Stimulated activated memory B cell treated with anti-CD40 and anti-IgM and Interleukin-4, amounts not matched to agents 10 μg/mL and 1 μg/mL and 100 μg/mL, for 72 hours (primary cell): ENCODE measurements around the gene CMTM2.
"Not testable (repeated sequence)": the region's sequence is repeated elsewhere in the genome, so short reads cannot be mapped to it uniquely, and the experiment has no call there.

Experiments used
- ATAC-seq: fragments of 150-1000 bp; cut with Tn5 transposase; 2 replicates; pipeline ENCODE4 v1.10.0; 2021
- H3K27ac Mint-ChIP-seq: one replicate; pipeline ENCODE4 v1.8.0; 2022; ENCODE audit warnings: mild to moderate bottlenecking, mixed read lengths
- H3K27me3 Mint-ChIP-seq: one replicate; pipeline ENCODE4 v1.8.0; 2022; ENCODE audit warnings: mixed read lengths
- H3K36me3 Mint-ChIP-seq: one replicate; pipeline ENCODE4 v1.8.0; 2022; ENCODE audit warnings: mixed read lengths
- H3K4me1 Mint-ChIP-seq: one replicate; pipeline ENCODE4 v1.8.0; 2022; ENCODE audit warnings: mixed read lengths
- H3K4me3 Mint-ChIP-seq: one replicate; pipeline ENCODE4 v1.8.0; 2022; ENCODE audit warnings: mild to moderate bottlenecking, moderate library complexity, mixed read lengths
- H3K9me3 Mint-ChIP-seq: one replicate; pipeline ENCODE4 v1.8.0; 2022; ENCODE audit warnings: mixed read lengths

The CMTM2 gene

GRCh38 chr16:66605177-66605978 is 26.1 kb downstream of the CMTM2 start:
- Mint-ChIP-seq H3K9me3 (peaks cover 9% of the 10 kb centered on the region), H3K4me1 (peaks cover 38% of the 10 kb centered on the region), H3K4me3 (peak overlapping the region; percentile 27), H3K27me3 (peaks cover 76% of the 10 kb centered on the region), H3K27ac (no peak overlapping the region), H3K36me3 (peaks cover 9% of the 10 kb centered on the region)
- peak; percentile 13 for ATAC-seq

- H3K27me3 Mint-ChIP-seq, result peaks cover 76% of the 10 kb centered on the region
- no peak overlapping the region for H3K27ac Mint-ChIP-seq
- ATAC-seq, result peak; percentile 82
These were observed 26.9 kb downstream of the CMTM2 start for GRCh38 chr16:66605979-66606751.

GRCh38 chr16:66608241-66609138 is 29.2 kb downstream of the CMTM2 start:
- H3K36me3 Mint-ChIP-seq, result no peaks in the 10 kb centered on the region
- peak; percentile 42 for ATAC-seq
- no peaks in the 10 kb centered on the region for H3K9me3 Mint-ChIP-seq
- no peak overlapping the region for H3K27ac Mint-ChIP-seq
- H3K27me3 Mint-ChIP-seq, result peaks cover 60% of the 10 kb centered on the region
- H3K4me3 Mint-ChIP-seq, result no peak overlapping the region
- H3K4me1 Mint-ChIP-seq, result peaks cover 31% of the 10 kb centered on the region

More at GRCh38 chr16:66605979-66606751, 26.9 kb downstream of the CMTM2 start:
- H3K4me1 Mint-ChIP-seq, result peaks cover 38% of the 10 kb centered on the region
- peak overlapping the region; percentile 30 for H3K4me3 Mint-ChIP-seq
- H3K36me3 Mint-ChIP-seq, result peaks cover under 1% of the 10 kb centered on the region
- peaks cover 2% of the 10 kb centered on the region for H3K9me3 Mint-ChIP-seq

GRCh38 chr16:66609139-66609510 is 29.9 kb downstream of the CMTM2 start:
- Mint-ChIP-seq H3K27me3 (peaks cover 54% of the 10 kb centered on the region), H3K9me3 (no peaks in the 10 kb centered on the region), H3K27ac (no peak overlapping the region), H3K4me1 (peaks cover 25% of the 10 kb centered on the region), H3K4me3 (no peak overlapping the region), H3K36me3 (no peaks in the 10 kb centered on the region)
- no peak for ATAC-seq

- H3K9me3 Mint-ChIP-seq, result no peaks in the 10 kb centered on the region
- H3K27ac Mint-ChIP-seq, result no peak overlapping the region
- H3K4me1 Mint-ChIP-seq, result peaks cover 21% of the 10 kb centered on the region
- no peaks in the 10 kb centered on the region for H3K36me3 Mint-ChIP-seq
- H3K27me3 Mint-ChIP-seq, result peaks cover 56% of the 10 kb centered on the region
- no peak for ATAC-seq
- H3K4me3 Mint-ChIP-seq, result no peak overlapping the region
These were observed 31.0 kb downstream of the CMTM2 start for GRCh38 chr16:66610111-66610820.

GRCh38 chr16:66611911-66612310 is 32.6 kb downstream of the CMTM2 start:
- not testable (repeated sequence) for H3K9me3 Mint-ChIP-seq, H3K4me3 Mint-ChIP-seq, H3K36me3 Mint-ChIP-seq, H3K27ac Mint-ChIP-seq, H3K4me1 Mint-ChIP-seq, ATAC-seq
- H3K27me3 Mint-ChIP-seq, result peaks cover 50% of the 10 kb centered on the region

GRCh38 chr16:66612422-66612821 is 33.2 kb downstream of the CMTM2 start:
- H3K27ac Mint-ChIP-seq, result no peak overlapping the region
- no peak overlapping the region for H3K4me3 Mint-ChIP-seq
- H3K27me3 Mint-ChIP-seq, result peaks cover 49% of the 10 kb centered on the region
- H3K36me3 Mint-ChIP-seq, result no peaks in the 10 kb centered on the region
- peaks cover 7% of the 10 kb centered on the region for H3K4me1 Mint-ChIP-seq
- ATAC-seq, result no peak
- H3K9me3 Mint-ChIP-seq, result no peaks in the 10 kb centered on the region

- H3K4me3 Mint-ChIP-seq, result no peak overlapping the region
These were observed 35.0 kb downstream of the CMTM2 start for GRCh38 chr16:66614161-66614802.

GRCh38 chr16:66616169-66616568 is 36.9 kb downstream of the CMTM2 start:
- Mint-ChIP-seq H3K9me3 (no peaks in the 10 kb centered on the region), H3K4me3 (no peak overlapping the region), H3K36me3 (no peaks in the 10 kb centered on the region), H3K27me3 (peaks cover 31% of the 10 kb centered on the region), H3K4me1 (no peaks in the 10 kb centered on the region), H3K27ac (no peak overlapping the region)
- no peak for ATAC-seq

More at GRCh38 chr16:66614161-66614802, 35.0 kb downstream of the CMTM2 start:
- Mint-ChIP-seq H3K27ac (no peak overlapping the region), H3K9me3 (no peaks in the 10 kb centered on the region), H3K36me3 (no peaks in the 10 kb centered on the region), H3K4me1 (no peaks in the 10 kb centered on the region), H3K27me3 (peaks cover 37% of the 10 kb centered on the region)
- no peak for ATAC-seq

- H3K4me3 Mint-ChIP-seq, result no peak overlapping the region
- peaks cover 30% of the 10 kb centered on the region for H3K27me3 Mint-ChIP-seq
- H3K9me3 Mint-ChIP-seq, result no peaks in the 10 kb centered on the region
- no peak for ATAC-seq
- H3K36me3 Mint-ChIP-seq, result no peaks in the 10 kb centered on the region
- H3K4me1 Mint-ChIP-seq, result no peaks in the 10 kb centered on the region
- no peak overlapping the region for H3K27ac Mint-ChIP-seq
These were observed 37.3 kb downstream of the CMTM2 start for GRCh38 chr16:66616592-66616991.

GRCh38 chr16:66617010-66617434 is 37.8 kb downstream of the CMTM2 start:
- no peak overlapping the region for H3K4me3 Mint-ChIP-seq
- no peaks in the 10 kb centered on the region for H3K4me1 Mint-ChIP-seq
- H3K36me3 Mint-ChIP-seq, result no peaks in the 10 kb centered on the region
- no peak for ATAC-seq
- H3K9me3 Mint-ChIP-seq, result no peaks in the 10 kb centered on the region
- peaks cover 31% of the 10 kb centered on the region for H3K27me3 Mint-ChIP-seq
- no peak overlapping the region for H3K27ac Mint-ChIP-seq

GRCh38 chr16:66617728-66618127 is 38.5 kb downstream of the CMTM2 start:
- H3K36me3 Mint-ChIP-seq, result no peaks in the 10 kb centered on the region
- no peak for ATAC-seq
- H3K9me3 Mint-ChIP-seq, result no peaks in the 10 kb centered on the region
- H3K27me3 Mint-ChIP-seq, result peaks cover 37% of the 10 kb centered on the region
- H3K4me3 Mint-ChIP-seq, result no peak overlapping the region
- H3K27ac Mint-ChIP-seq, result no peak overlapping the region
- no peaks in the 10 kb centered on the region for H3K4me1 Mint-ChIP-seq

- Mint-ChIP-seq H3K27ac (no peak overlapping the region), H3K27me3 (peaks cover 46% of the 10 kb centered on the region), H3K4me3 (no peak overlapping the region), H3K4me1 (no peaks in the 10 kb centered on the region), H3K9me3 (no peaks in the 10 kb centered on the region), H3K36me3 (no peaks in the 10 kb centered on the region)
- no peak for ATAC-seq
These were observed 39.5 kb downstream of the CMTM2 start for GRCh38 chr16:66618588-66619375.
